ENCODE data around the gene PPP5C. TPM values are rescaled to one million over a fixed set of nuclear protein-coding genes. Genes with fewer than 3 reads are reported as not detected.

The PPP5C gene
- total RNA-seq, 1 donor: 11.6 TPM

DNA sequence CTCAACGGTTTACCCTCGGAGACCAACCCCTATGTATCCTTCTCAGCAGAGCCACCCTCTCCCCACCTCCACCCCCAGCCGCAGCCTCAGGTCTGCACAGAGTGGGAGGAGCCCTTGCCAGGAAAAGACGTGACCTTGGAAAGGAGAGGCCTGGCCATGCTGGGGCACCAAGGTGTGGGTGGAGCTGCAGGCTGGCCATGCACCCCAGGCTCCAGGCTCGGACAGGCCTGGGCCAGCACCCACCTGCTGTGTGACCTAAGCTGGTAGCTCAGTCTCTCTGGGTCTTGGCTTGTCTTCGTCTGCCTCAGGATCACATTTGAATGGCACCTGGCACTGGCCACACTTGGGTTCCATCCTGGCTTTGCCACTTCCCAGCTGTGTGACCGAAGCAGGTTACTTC lies 37.0 kb downstream of the PPP5C start:
- Histone ChIP-seq H3K9me3 (ENCODE audit: low read depth, low read length) (no peaks in the 10 kb centered on the region), H3K27me3 (ENCODE audit: insufficient read depth, low read length) (no peaks in the 10 kb centered on the region), H3K4me1 (ENCODE audit: insufficient read depth, low read length) (no peaks in the 10 kb centered on the region), H3K4me3 (ENCODE audit: low read length) (no peak overlapping the region)

DNA sequence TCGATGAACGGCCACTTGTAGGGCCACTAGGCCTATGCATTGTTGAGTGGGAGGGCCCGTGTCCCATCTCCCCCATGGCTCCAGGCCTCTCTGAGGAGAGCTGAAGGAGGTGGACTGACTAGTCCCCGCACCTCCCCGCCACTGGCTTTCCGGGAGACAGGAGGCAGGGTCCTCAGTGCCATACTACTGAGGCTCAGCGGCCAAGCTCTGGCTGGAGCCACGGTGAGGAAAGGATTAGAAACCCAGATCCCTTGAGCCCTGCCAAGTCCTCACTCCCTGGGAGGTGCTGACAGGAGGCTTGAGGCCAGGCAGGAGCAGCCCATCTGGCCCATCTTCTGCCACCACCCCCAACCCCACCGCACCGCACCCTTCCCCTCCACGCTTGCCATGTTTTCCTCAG lies 37.5 kb downstream of the PPP5C start:
- no peak overlapping the region for H3K4me3 ChIP-seq (ENCODE audit: low read length)
- no peaks in the 10 kb centered on the region for H3K9me3 ChIP-seq (ENCODE audit: low read depth, low read length)
- no peaks in the 10 kb centered on the region for H3K27me3 ChIP-seq (ENCODE audit: insufficient read depth, low read length)
- no peaks in the 10 kb centered on the region for H3K4me1 ChIP-seq (ENCODE audit: insufficient read depth, low read length)

GRCh38 chr19:46385636-46386035 lies 38.7 kb downstream of the PPP5C start:
- Histone ChIP-seq H3K9me3 (ENCODE audit: low read depth, low read length) (no peaks in the 10 kb centered on the region), H3K4me3 (ENCODE audit: low read length) (no peak overlapping the region), H3K27me3 (ENCODE audit: insufficient read depth, low read length) (no peaks in the 10 kb centered on the region), H3K4me1 (ENCODE audit: insufficient read depth, low read length) (no peaks in the 10 kb centered on the region)

GRCh38 chr19:46386151-46386550 lies 39.3 kb downstream of the PPP5C start:
- Histone ChIP-seq H3K4me3 (ENCODE audit: low read length) (no peak overlapping the region), H3K4me1 (ENCODE audit: insufficient read depth, low read length) (no peaks in the 10 kb centered on the region), H3K27me3 (ENCODE audit: insufficient read depth, low read length) (no peaks in the 10 kb centered on the region), H3K9me3 (ENCODE audit: low read depth, low read length) (no peaks in the 10 kb centered on the region)

DNA sequence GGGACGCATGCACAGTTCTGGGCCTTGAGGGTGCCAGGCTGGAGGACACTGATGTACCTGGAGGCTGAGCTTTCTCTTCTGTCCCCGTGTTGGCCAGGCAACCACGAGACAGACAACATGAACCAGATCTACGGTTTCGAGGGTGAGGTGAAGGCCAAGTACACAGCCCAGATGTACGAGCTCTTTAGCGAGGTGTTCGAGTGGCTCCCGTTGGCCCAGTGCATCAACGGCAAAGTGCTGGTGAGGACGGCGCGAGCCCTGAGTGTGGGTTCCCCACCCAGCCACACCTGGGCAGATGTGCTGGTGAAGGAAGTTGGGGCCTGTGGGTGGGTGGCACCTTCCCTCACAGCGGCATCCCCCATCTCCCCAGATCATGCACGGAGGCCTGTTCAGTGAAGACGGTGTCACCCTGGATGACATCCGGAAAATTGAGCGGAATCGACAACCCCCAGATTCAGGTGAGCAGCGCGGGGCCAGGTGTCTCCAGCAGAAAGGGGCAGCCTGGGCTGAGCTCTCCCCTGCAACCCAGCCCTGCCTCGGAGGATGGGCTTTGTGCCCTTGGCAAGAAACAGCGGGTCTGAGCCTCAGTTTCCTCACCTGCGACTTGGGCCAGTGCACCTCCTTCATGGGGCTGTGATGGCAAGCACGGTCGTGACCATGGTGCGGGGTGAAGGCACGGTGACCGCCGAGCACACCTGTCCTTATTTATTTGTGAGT lies 40.3 kb downstream of the PPP5C start:
- H3K4me3 ChIP-seq (ENCODE audit: low read length): no peak overlapping the region
- H3K9me3 ChIP-seq (ENCODE audit: low read depth, low read length): no peaks in the 10 kb centered on the region
- H3K4me1 ChIP-seq (ENCODE audit: insufficient read depth, low read length): no peaks in the 10 kb centered on the region
- no peaks in the 10 kb centered on the region for H3K27me3 ChIP-seq (ENCODE audit: insufficient read depth, low read length)

DNA sequence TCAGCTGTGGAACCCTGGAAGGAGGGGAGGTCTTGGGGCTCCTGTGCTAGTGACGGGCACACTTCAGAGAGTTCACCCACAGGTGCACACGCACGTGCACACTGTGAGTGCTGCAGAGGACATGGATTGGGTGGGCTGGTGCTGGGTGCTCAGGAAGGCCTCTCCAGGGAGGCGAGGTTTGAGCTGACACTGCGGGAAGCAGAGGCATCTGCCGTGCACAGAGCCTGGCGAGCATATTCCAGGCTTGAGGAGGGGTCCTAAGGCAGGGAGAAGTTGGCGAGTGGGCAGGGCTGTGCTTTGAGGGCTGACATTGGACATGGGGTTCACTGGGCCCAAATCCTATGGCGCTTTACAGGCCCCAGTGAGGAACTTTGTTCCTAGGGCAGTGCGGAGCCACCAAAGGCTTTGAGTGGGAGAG lies 40.8 kb downstream of the PPP5C start:
- H3K27me3 ChIP-seq (ENCODE audit: insufficient read depth, low read length): no peaks in the 10 kb centered on the region
- H3K9me3 ChIP-seq (ENCODE audit: low read depth, low read length): no peaks in the 10 kb centered on the region
- H3K4me3 ChIP-seq (ENCODE audit: low read length): no peak overlapping the region
- H3K4me1 ChIP-seq (ENCODE audit: insufficient read depth, low read length): no peaks in the 10 kb centered on the region

DNA sequence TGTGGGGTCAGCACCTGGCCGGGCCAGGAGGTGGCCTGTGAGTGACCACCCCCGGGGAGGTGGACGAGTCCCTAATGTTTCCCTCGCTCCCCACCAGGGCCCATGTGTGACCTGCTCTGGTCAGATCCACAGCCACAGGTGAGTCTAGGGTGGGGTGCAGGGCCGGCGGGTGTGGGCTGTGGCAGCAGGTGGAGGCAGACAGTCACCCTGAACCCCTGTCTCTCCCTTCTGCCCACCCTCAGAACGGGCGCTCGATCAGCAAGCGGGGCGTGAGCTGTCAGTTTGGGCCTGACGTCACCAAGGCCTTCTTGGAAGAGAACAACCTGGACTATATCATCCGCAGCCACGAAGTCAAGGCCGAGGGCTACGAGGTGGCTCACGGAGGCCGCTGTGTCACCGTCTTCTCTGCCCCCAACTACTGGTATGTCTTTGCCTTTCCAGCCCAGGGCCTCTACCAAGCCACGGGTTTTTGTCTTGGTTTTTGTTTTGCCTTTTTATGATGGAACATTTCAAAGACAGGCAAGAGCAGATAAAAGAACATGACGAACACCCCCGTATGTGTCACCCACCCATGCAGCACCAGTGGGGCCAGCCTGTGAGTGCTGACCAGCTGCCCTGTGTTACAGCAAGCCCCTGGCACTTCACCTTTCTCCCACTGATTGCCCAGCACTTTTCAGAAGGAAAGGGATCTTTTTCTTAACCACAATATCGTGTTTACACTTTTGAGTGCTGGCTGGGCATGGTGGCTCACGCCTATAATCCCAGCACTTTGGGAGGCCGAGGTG lies 41.6 kb downstream of the PPP5C start:
- H3K9me3 ChIP-seq (ENCODE audit: low read depth, low read length): no peaks in the 10 kb centered on the region
- H3K4me3 ChIP-seq (ENCODE audit: low read length): no peak overlapping the region
- no peaks in the 10 kb centered on the region for H3K4me1 ChIP-seq (ENCODE audit: insufficient read depth, low read length)
- no peaks in the 10 kb centered on the region for H3K27me3 ChIP-seq (ENCODE audit: insufficient read depth, low read length)

DNA sequence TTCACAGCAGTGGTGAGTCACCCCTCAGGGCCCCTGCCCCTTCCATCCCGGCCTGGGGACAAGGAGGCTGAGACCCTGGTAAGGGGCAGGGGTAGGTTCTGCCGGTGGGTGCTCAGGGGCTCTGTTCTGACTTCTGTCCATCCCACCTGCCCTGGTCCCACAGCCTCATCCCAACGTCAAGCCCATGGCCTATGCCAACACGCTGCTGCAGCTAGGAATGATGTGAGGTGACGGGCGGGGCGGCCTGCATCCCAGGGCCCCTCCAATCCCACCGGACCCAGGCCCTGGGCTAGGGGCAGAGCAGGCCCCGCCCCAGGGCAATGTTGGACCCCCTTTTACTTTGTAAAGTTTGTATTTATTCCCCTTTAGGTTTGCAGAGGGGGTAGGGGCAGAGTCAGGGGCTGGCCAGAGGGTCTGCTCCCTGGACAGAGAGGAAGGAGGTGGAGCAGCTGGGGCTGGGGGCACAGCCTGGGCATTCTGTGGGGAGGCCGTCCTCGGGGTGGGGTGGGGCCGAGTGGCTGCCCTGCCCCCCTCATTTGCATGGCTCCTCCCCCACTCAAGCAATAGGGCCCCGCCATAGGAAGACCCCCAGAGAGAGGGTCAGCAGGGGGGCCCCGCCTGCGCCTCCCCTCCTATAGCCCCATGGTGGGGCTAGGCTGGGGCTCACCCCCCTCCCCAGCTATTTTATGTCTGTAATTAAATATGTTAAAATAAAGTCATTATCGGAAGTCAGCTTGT lies 43.4 kb downstream of the PPP5C start:
- H3K4me3 ChIP-seq (ENCODE audit: low read length): no peak overlapping the region
- H3K4me1 ChIP-seq (ENCODE audit: insufficient read depth, low read length): no peaks in the 10 kb centered on the region
- no peaks in the 10 kb centered on the region for H3K27me3 ChIP-seq (ENCODE audit: insufficient read depth, low read length)
- no peaks in the 10 kb centered on the region for H3K9me3 ChIP-seq (ENCODE audit: low read depth, low read length)

GRCh38 chr19:46390866-46391265 lies 44.0 kb downstream of the PPP5C start:
- H3K27me3 ChIP-seq (ENCODE audit: insufficient read depth, low read length): no peaks in the 10 kb centered on the region
- no peaks in the 10 kb centered on the region for H3K4me1 ChIP-seq (ENCODE audit: insufficient read depth, low read length)
- H3K4me3 ChIP-seq (ENCODE audit: low read length): no peak overlapping the region
- H3K9me3 ChIP-seq (ENCODE audit: low read depth, low read length): no peaks in the 10 kb centered on the region

DNA sequence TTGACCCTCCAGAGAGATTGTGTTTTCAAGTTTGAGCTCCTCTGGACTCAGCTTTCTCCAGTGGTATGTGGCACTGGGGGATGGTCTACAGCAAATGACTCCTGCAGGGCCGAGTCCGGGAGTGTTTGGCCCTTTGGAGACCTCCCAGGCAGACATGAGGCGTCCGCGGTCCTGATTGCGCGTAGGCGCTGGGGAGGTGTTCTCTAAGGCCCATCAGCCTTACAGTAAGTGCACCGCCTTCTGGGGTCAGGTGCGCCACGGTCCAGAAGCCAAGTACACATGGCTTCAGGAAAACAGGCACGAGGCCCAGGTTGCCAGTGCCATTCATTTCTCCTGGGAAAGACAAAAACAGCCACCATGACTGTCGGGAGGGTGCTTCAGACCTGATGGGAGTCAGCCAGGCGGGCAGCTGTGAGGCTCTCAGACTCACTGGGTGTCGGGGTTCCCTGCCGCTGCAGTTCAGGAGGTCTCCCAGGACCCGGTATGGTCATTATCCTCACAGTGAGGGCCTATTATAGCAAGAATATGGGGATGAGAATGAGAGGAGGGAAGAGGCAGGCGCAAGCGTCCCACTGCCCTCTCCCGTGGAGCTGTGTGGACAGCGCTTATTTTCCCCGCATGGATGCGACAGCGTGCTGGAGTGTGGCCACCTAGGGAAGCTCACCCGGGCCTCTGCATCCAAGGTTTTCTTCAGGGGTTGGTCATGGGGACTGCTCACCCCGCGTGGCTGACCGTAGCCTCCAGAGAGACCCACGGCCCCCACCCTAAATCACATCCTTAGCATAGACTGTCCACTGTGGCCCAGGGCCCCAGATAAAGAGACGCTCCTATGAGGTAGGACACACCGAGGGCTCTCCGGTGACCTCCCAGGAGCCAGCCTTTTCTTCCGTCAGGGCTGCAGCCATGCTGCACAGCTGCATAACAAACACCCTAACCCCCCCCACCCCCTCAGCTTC lies 44.7 kb downstream of the PPP5C start:
- H3K4me1 ChIP-seq (ENCODE audit: insufficient read depth, low read length): no peaks in the 10 kb centered on the region
- H3K9me3 ChIP-seq (ENCODE audit: low read depth, low read length): no peaks in the 10 kb centered on the region
- H3K27me3 ChIP-seq (ENCODE audit: insufficient read depth, low read length): no peaks in the 10 kb centered on the region
- no peak overlapping the region for H3K4me3 ChIP-seq (ENCODE audit: low read length)

- H3K4me3 ChIP-seq (ENCODE audit: low read length): no peak overlapping the region
- no peaks in the 10 kb centered on the region for H3K27me3 ChIP-seq (ENCODE audit: insufficient read depth, low read length)
- H3K4me1 ChIP-seq (ENCODE audit: insufficient read depth, low read length): no peaks in the 10 kb centered on the region
- no peaks in the 10 kb centered on the region for H3K9me3 ChIP-seq (ENCODE audit: low read depth, low read length)
Measured at GRCh38 chr19:46392252-46392801, 45.4 kb downstream of the PPP5C start.

DNA sequence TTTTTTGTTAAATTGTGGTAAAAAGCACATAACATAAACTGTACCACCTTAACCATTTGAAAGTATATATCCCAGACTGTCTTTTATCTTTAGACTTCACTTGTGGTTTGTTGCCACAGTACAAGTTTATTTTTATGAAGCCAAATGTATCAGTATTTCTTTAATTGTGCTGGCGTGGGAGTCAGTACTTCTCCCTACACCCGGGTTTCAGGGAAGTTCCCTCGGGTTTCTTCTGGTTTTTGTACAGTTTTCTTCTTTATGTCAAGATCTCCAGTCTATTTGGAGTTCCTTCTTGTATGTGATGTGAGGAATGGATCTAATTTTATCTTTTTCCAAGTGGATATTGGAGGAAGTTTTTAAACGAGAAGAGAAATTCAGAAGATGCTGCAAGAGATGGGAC lies 46.0 kb downstream of the PPP5C start:
- Histone ChIP-seq H3K9me3 (ENCODE audit: low read depth, low read length) (no peaks in the 10 kb centered on the region), H3K4me3 (ENCODE audit: low read length) (no peak overlapping the region), H3K27me3 (ENCODE audit: insufficient read depth, low read length) (no peaks in the 10 kb centered on the region), H3K4me1 (ENCODE audit: insufficient read depth, low read length) (no peaks in the 10 kb centered on the region)

GRCh38 chr19:46393456-46394401 lies 46.8 kb downstream of the PPP5C start:
- Histone ChIP-seq H3K4me1 (ENCODE audit: insufficient read depth, low read length) (no peaks in the 10 kb centered on the region), H3K9me3 (ENCODE audit: low read depth, low read length) (no peaks in the 10 kb centered on the region), H3K27me3 (ENCODE audit: insufficient read depth, low read length) (no peaks in the 10 kb centered on the region), H3K4me3 (ENCODE audit: low read length) (no peak overlapping the region)

Measured in mononuclear cell (primary cell).